GM12878 (cell line): ENCODE measurements around the gene EIF4E2. TPM values are rescaled to one million over a fixed set of nuclear protein-coding genes. Genes with fewer than 3 reads are reported as not detected.

ENCODE experiments used
- ATAC-seq: fragments of 200-7000 bp; cut with Tn5 transposase; 3 replicates; pipeline ENCODE4 v1.9.1; 2020; ENCODE audit warnings: mild to moderate bottlenecking, moderate library complexity
- BruUV-seq: library from RNA; stranded (reverse); fragments of 400-500 nt; replicated peaks from 2 replicates; lab custom pipeline; 2021; lab: Mats Ljungman, UMichigan
- CTCF ChIA-PET: fragments of 300-600 bp; sonication (Branson Sonifier 250); formaldehyde crosslinking; extraction: SDS; loops from one replicate; lab custom pipeline; 2021; ENCODE audit warnings: inconsistent platforms; lab: Yijun Ruan, JAX
- POLR2A ChIA-PET: fragments of 350-600 bp; formaldehyde crosslinking; extraction: SDS; loops from one replicate; lab custom pipeline; 2021; ENCODE audit warnings: inconsistent platforms; lab: Charles Lee
- RAD21 ChIA-PET: fragments of 300-600 bp; sonication (Branson Sonifier 250); formaldehyde crosslinking; loops from one replicate; lab custom pipeline; 2023; ENCODE audit warnings: antibody characterized with exemption; ENCODE audit not compliant: unreplicated experiment; lab: Charles Lee
- SMC1A ChIA-PET: fragments of 300-600 bp; sonication (Branson Sonifier 250); formaldehyde crosslinking; loops from one replicate; lab custom pipeline; 2023; ENCODE audit not compliant: unreplicated experiment, uncharacterized antibody; lab: Charles Lee
- DNase-seq: peaks from one replicate; pipeline ENCODE4 v3.0.0-alpha.2; 2011; ENCODE audit warnings: low read depth, low spot score
- FAIRE-seq: peaks from 3 replicates; lab custom pipeline; 2011; peaks lifted over from hg19 to GRCh38; lab: Jason Lieb, UNC
- H2AFZ ChIP-seq: 2 replicates; pipeline ENCODE4 v1.6.0; 2011; ENCODE audit warnings: low read depth, low read length, control low read depth; ENCODE audit not compliant: control insufficient read depth
- H3K27ac ChIP-seq: 2 replicates; pipeline ENCODE4 v1.5.1; 2011; ENCODE audit warnings: control low read depth; ENCODE audit not compliant: control insufficient read depth, insufficient read depth
- H3K27me3 ChIP-seq, 2 experiments: replicated peaks in 1 of 2; 2 replicates each; pipeline versions ENCODE4 v1.6.0 to v1.6.1; 2011; ENCODE audit warnings: low read length in 1 of 2; ENCODE audit not compliant: control insufficient read depth in 2 of 2, insufficient read depth in 2 of 2
- H3K36me3 ChIP-seq, 2 experiments: 2 replicates each; pipeline ENCODE4 v1.5.1; 2011; ENCODE audit warnings: low read length in 1 of 2; ENCODE audit not compliant: control insufficient read depth in 2 of 2, insufficient read depth in 2 of 2
- H3K4me1 ChIP-seq: 2 replicates; pipeline ENCODE4 v1.6.1; 2011; ENCODE audit warnings: mild to moderate bottlenecking, low read length, moderate library complexity, mixed read lengths; ENCODE audit not compliant: control insufficient read depth, insufficient read depth
- H3K4me2 ChIP-seq: 2 replicates; pipeline ENCODE4 v1.6.0; 2011; ENCODE audit warnings: control low read depth; ENCODE audit not compliant: control insufficient read depth, insufficient read depth
- H3K4me3 ChIP-seq: fragments of 200-600 bp; sonication (generic); 2 replicates; pipeline ENCODE4 v1.5.1; 2016
- H3K79me2 ChIP-seq: 2 replicates; pipeline ENCODE4 v1.6.0; 2011; ENCODE audit warnings: low read length; ENCODE audit not compliant: control insufficient read depth, insufficient read depth
- H3K9ac ChIP-seq: 2 replicates; pipeline ENCODE4 v1.8.0; 2011; ENCODE audit warnings: low read length, control low read depth, mixed read lengths; ENCODE audit not compliant: control insufficient read depth, insufficient read depth
- H3K9me3 ChIP-seq: replicated peaks from 3 replicates; pipeline ENCODE4 v1.5.1; 2011; ENCODE audit warnings: mild to moderate bottlenecking, low read length; ENCODE audit not compliant: control insufficient read depth, insufficient read depth
- H4K20me1 ChIP-seq: 2 replicates; pipeline ENCODE4 v1.6.0; 2011; ENCODE audit not compliant: control insufficient read depth, insufficient read depth
- FOXK2 ChIP-seq: fragments of 450-650 bp; IDR thresholded peaks from 2 replicates; pipeline ENCODE4 v1.6.1; 2017; ENCODE audit warnings: mild to moderate bottlenecking, moderate library complexity
- IKZF1 ChIP-seq: fragments of 450-650 bp; conservative IDR thresholded peaks from 2 replicates; pipeline ENCODE4 v1.6.1; 2017; ENCODE audit warnings: antibody characterized with exemption, mild to moderate bottlenecking
- PAX5 ChIP-seq: IDR thresholded peaks from 2 replicates; pipeline ENCODE4 v1.6.1; 2011; ENCODE audit warnings: low read depth, low read length, borderline replicate concordance
- SMAD1 ChIP-seq: fragments of 450-650 bp; IDR thresholded peaks from 2 replicates; pipeline ENCODE4 v1.6.1; 2018; ENCODE audit warnings: mild to moderate bottlenecking, low read depth; ENCODE audit not compliant: partially characterized antibody
- SPI1 ChIP-seq: IDR thresholded peaks from 2 replicates; pipeline ENCODE4 v1.6.1; 2011; ENCODE audit warnings: low read depth, mild to moderate bottlenecking, low read length, moderate library complexity, borderline replicate concordance; ENCODE audit not compliant: insufficient read depth
- STAT1 ChIP-seq: fragments of 450-650 bp; conservative IDR thresholded peaks from 2 replicates; pipeline ENCODE4 v1.6.1; 2014; ENCODE audit warnings: antibody characterized with exemption, mild to moderate bottlenecking
- TAF1 ChIP-seq: IDR thresholded peaks from 2 replicates; pipeline ENCODE4 v1.6.1; 2011; ENCODE audit warnings: mild to moderate bottlenecking, low read depth, low read length, borderline replicate concordance
- YY1 ChIP-seq: IDR thresholded peaks from 2 replicates; pipeline ENCODE4 v1.6.1; 2011; ENCODE audit warnings: low read depth, mild to moderate bottlenecking, low read length
- ZNF217 ChIP-seq: fragments of 450-650 bp; IDR thresholded peaks from 2 replicates; pipeline ENCODE4 v1.6.1; 2017; ENCODE audit warnings: antibody characterized with exemption, mild to moderate bottlenecking
- ZNF384 ChIP-seq: IDR thresholded peaks from 2 replicates; pipeline ENCODE4 v1.6.1; 2012; ENCODE audit warnings: low read depth, mild to moderate bottlenecking, low read length, improper control_type of control experiment, borderline replicate concordance
- ZNF592 ChIP-seq: fragments of 450-650 bp; IDR thresholded peaks from 2 replicates; pipeline ENCODE4 v1.6.1; 2017; ENCODE audit warnings: mild to moderate bottlenecking, moderate library complexity
- WGBS: methylation state at CpG from one replicate; pipeline ENCODE4 v1.1.6; 2016; ENCODE audit warnings: low lambda C conversion rate; ENCODE audit not compliant: insufficient replicate concordance, insufficient coverage; ENCODE audit errors: missing lambda C conversion rate; 5-methylcytosine and 5-hydroxymethylcytosine counted together
- in situ Hi-C: fragments of 300-500 bp; cut with MboI; formaldehyde crosslinking; loops from 9 replicates; pipeline ENCODE4 v1.14.3; 2018; ENCODE audit warnings: mixed read lengths
- intact Hi-C: fragments of 100-400 bp; cut with micrococcal nuclease; formaldehyde crosslinking; loops from one replicate; pipeline ENCODE4 v1.14.2; 2022; ENCODE audit not compliant: unreplicated experiment
- polyA plus RNA-seq, 11 experiments: library from polyadenylated mRNA; depleted of rRNA in 4 of 11; unstranded in 6 of 11; stranded (reverse) in 5 of 11; fragments of >200 nt; fragmentation: Nextera tagmentation in 4 of 11; fragmentation: Illumina TruSeq in 1 of 11; extraction: Ambion mirVana in 4 of 11; extraction: Trizol in 1 of 11; gene quantifications; 1 replicate in 1 of 11; 2 replicates in 10 of 11; pipeline versions ENCODE4 v1.2.1 to v1.2.3, GENCODE V29; 2011 to 2016; ENCODE audit warnings: inconsistent platforms in 2 of 11, missing spikeins in 2 of 11, low read depth in 1 of 11
- total RNA-seq, 4 experiments: library from RNA; depleted of rRNA in 3 of 4; stranded (reverse); fragments of >200 nt in 3 of 4; fragmentation: Illumina TruSeq in 1 of 4; extraction: Trizol in 1 of 4; gene quantifications; 2 replicates each; pipeline versions ENCODE4 v1.2.1 to v1.2.3, GENCODE V29; 2013 to 2021
- TF ChIP-seq, protein P1 (sequence below): fragments of 450-650 bp; IDR thresholded peaks from 2 replicates; pipeline ENCODE4 v1.6.1; 2017; ENCODE audit warnings: mild to moderate bottlenecking

The EIF4E2 gene
- total and polyA plus RNA-seq, 10 of the 15 experiments (the other 5 are each of a cell fraction or from before 2014, with no cell fraction given) = 56.1 to 158 (median 110) TPM

GRCh38 chr2:232551776-232552175 lies 1.3 kb downstream of the EIF4E2 start:
- Histone ChIP-seq H3K79me2 (peaks cover 59% of the 10 kb centered on the region), H3K4me1 (no peaks in the 10 kb centered on the region; the same call in 1 of the 2 replicates), H2AFZ (no peak overlapping the region), H3K4me2 (peak overlapping the region; percentile 91), H3K27me3 (no peaks in the 10 kb centered on the region), H3K4me3 (peak overlapping the region; percentile 85), H4K20me1 (0 out of 2 replicates have a peak, but pooled peaks cover 3% of the 10 kb centered on the region), H3K9me3 (no peaks in the 10 kb centered on the region; the same call in 2 of the 3 replicates), H3K36me3 (peaks cover 0 to 7% of the 10 kb centered on the region in 2 experiments; a peak in 3 of 4 replicates), H3K27ac (peak overlapping the region; percentile 97; the same call in 1 of the 2 replicates), H3K9ac (peak overlapping the region; percentile 99; the same call in 1 of the 2 replicates)
- intact Hi-C loops = no loop called here
- CTCF ChIA-PET = no interaction called here
- no TSS peak for BruUV-seq
- no peak for FAIRE-seq
- TF ChIP-seq TAF1 = no peak
- 86% methylated on average over 4 of the region's 4 CpGs for WGBS
- RAD21 ChIA-PET = no interaction called here
- no peak for DNase-seq
- SMC1A ChIA-PET = interaction anchor here (0.7 kb wide), 1 partner anchor 578 kb away, joined by 3 read pairs; no protein-coding TSS in a partner anchor
- ATAC-seq = no peak
- POLR2A ChIA-PET = no interaction called here
- in situ Hi-C loops = no loop called here

DNA sequence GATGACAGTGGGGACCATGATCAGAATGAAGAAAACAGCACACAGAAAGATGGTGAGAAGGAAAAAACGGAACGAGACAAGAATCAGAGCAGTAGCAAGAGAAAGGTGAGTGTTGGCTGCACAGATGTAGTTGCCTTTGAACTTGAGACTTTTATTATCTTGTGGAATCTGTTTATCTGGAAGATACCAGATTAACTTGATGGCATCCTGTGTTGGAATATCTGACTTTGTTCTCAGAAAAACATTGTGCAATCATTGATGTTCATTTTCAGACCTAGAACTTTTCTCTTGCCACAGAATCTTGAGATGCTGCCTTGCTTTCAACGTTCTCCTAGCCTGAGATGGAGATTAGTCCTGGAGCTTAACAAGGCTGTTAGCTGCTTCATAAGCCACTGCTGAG lies 5.9 kb downstream of the EIF4E2 start:
- H3K4me1 ChIP-seq = no peaks in the 10 kb centered on the region; the same call in 1 of the 2 replicates
- H3K4me3 ChIP-seq = no peak overlapping the region
- DNase-seq (no peak), FAIRE-seq (no peak), ATAC-seq (no peak)
- SMC1A ChIA-PET = no interaction called here
- H3K9ac ChIP-seq = no peak overlapping the region
- in situ Hi-C loops (no loop called here), intact Hi-C loops (no loop called here)
- CTCF ChIA-PET = no interaction called here
- peaks cover 37% of the 10 kb centered on the region for H3K79me2 ChIP-seq
- H3K27me3 ChIP-seq = no peaks in the 10 kb centered on the region
- 79% methylated on average over 3 of the region's 3 CpGs for WGBS
- no peak overlapping the region for H3K4me2 ChIP-seq
- H3K27ac ChIP-seq = no peak overlapping the region
- no peak overlapping the region for H2AFZ ChIP-seq
- no peaks in the 10 kb centered on the region for H3K9me3 ChIP-seq
- peaks cover 3 to 22% of the 10 kb centered on the region in 2 experiments for H3K36me3 ChIP-seq
- RAD21 ChIA-PET = no interaction called here
- H4K20me1 ChIP-seq = 0 out of 2 replicates have a peak, but pooled peaks cover 3% of the 10 kb centered on the region
- no TSS peak for BruUV-seq
- POLR2A ChIA-PET = no interaction called here
- TF ChIP-seq, protein P1, sequence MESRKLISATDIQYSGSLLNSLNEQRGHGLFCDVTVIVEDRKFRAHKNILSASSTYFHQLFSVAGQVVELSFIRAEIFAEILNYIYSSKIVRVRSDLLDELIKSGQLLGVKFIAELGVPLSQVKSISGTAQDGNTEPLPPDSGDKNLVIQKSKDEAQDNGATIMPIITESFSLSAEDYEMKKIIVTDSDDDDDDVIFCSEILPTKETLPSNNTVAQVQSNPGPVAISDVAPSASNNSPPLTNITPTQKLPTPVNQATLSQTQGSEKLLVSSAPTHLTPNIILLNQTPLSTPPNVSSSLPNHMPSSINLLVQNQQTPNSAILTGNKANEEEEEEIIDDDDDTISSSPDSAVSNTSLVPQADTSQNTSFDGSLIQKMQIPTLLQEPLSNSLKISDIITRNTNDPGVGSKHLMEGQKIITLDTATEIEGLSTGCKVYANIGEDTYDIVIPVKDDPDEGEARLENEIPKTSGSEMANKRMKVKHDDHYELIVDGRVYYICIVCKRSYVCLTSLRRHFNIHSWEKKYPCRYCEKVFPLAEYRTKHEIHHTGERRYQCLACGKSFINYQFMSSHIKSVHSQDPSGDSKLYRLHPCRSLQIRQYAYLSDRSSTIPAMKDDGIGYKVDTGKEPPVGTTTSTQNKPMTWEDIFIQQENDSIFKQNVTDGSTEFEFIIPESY = no peak
- TF ChIP-seq TAF1 (no peak), SMAD1 (no peak), STAT1 (no peak), SPI1 (no peak), ZNF384 (no peak), ZNF592 (no peak), YY1 (no peak), ZNF217 (no peak), FOXK2 (no peak), IKZF1 (no peak), PAX5 (no peak)
